Testis (tissue), 3 donors: ENCODE results near the gene NMS. TPM values are rescaled to one million over a fixed set of nuclear protein-coding genes. Genes with fewer than 3 reads are reported as not detected.
"Not testable (repeated sequence)": the region's sequence is repeated elsewhere in the genome, so short reads cannot be mapped to it uniquely, and the experiment has no call there.

ENCODE experiments used
- DNase-seq: peaks from one replicate; pipeline ENCODE4 v3.0.0-alpha.2; 2019
- H3K27ac ChIP-seq, 2 donors: fragments of 200-600 bp; sonication (generic); one replicate each; pipeline ENCODE4 v1.5.1; 2019
- H3K27me3 ChIP-seq: fragments of 200-600 bp; sonication (generic); one replicate; pipeline ENCODE4 v1.5.1; 2019
- H3K36me3 ChIP-seq: fragments of 200-600 bp; sonication (generic); one replicate; pipeline ENCODE4 v1.5.1; 2017; ENCODE audit warnings: low read depth; ENCODE audit errors: missing control alignments
- H3K4me1 ChIP-seq: fragments of 200-600 bp; sonication (generic); one replicate; pipeline ENCODE4 v1.5.1; 2019
- H3K4me3 ChIP-seq, 2 donors: fragments of 200-600 bp; sonication (generic); one replicate each; pipeline ENCODE4 v1.5.1; 2017 to 2019
- H3K9me3 ChIP-seq: fragments of 200-600 bp; sonication (generic); one replicate; pipeline ENCODE4 v1.5.1; 2017
- POLR2A ChIP-seq: fragments of 450-650 bp; IDR thresholded peaks from one replicate; pipeline ENCODE4 v1.6.1; 2017; ENCODE audit warnings: antibody characterized with exemption, mild to moderate bottlenecking, moderate library complexity
- WGBS, 2 donors: methylation state at CpG; one replicate each; pipeline ENCODE4 v1.1.5; 2018; 5-methylcytosine and 5-hydroxymethylcytosine counted together
- intact Hi-C: fragments of 100-400 bp; cut with DNase I; formaldehyde crosslinking; loops from one replicate; pipeline ENCODE4 v1.15.1; 2023; ENCODE audit warnings: low total_unique reads
- polyA plus RNA-seq: library from polyadenylated mRNA; stranded (reverse); fragments of 350-450 nt; fragmentation: Illumina TruSeq; extraction: RNeasy Lipid Tissue Mini Kit (QIAGEN cat#74804); gene quantifications from one replicate; pipeline ENCODE4 v1.2.3, GENCODE V29; 2014; ENCODE audit warnings: low read depth, low replicate concordance; ENCODE audit not compliant: insufficient read depth
- total RNA-seq, 2 donors: library from RNA; depleted of rRNA; stranded (reverse); fragments of >200 nt; gene quantifications; one replicate each; pipeline ENCODE4 v1.2.3, GENCODE V29; 2016
- TF ChIP-seq, protein P1 (sequence below), 3 experiments: fragments of 450-650 bp in 2 of 3; fragments of 200-600 bp in 1 of 3; sonication (generic) in 1 of 3; IDR thresholded peaks; one replicate each; pipeline ENCODE4 v1.5.1; 2016 to 2019; ENCODE audit warnings: antibody characterized with exemption in 3 of 3, mild to moderate bottlenecking in 2 of 3, moderate library complexity in 1 of 3

NMS gene
- total and polyA plus RNA-seq, 3 donors from 2014 or later, result not detected

DNA sequence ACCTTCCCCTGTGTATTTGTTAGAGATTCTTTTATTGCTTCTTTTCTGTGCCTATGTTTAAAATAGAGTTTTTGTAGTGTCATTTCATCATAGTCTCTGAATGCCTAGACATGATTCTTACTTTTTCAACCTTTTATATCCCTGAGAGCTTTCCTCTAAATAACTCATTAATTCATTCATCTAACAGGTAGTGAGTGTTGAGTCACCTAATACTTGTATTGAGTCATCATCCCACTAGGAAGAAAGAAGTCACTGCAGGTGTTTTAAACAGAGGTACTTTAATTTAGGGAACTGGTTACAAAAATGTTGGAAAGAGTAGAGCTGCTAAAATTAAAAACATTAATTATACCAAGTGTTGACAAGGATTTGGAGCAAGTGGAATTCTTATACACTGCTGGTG is 18.5 kb upstream of the NMS start:
- H3K36me3 ChIP-seq, result no peaks in the 10 kb centered on the region
- intact Hi-C loops, result no loop called here
- TF ChIP-seq POLR2A, result no peak

DNA sequence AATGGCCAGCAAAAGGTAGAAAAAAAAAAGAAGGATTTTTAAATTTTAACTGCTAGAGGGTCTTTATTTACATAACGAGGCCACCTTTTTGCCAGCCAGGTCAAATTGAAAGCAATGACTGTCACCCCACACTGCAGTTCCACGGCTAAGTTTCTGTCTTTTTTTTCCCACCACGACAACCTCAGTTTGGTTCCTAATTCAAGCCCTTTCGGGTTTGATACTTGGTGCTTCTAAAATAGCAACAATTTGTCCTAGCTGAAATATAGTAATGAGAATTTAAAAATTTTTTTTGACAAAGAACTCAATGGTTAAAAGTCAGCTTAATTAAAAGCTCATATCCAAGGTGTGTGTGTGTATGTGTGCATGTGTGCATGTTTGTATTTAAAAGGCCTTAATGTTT is 16.4 kb upstream of the NMS start:
- no peaks in the 10 kb centered on the region for H3K9me3 ChIP-seq
- H3K36me3 ChIP-seq, result no peaks in the 10 kb centered on the region
- no peak overlapping the region for H3K4me3 ChIP-seq
- TF ChIP-seq, protein P1, sequence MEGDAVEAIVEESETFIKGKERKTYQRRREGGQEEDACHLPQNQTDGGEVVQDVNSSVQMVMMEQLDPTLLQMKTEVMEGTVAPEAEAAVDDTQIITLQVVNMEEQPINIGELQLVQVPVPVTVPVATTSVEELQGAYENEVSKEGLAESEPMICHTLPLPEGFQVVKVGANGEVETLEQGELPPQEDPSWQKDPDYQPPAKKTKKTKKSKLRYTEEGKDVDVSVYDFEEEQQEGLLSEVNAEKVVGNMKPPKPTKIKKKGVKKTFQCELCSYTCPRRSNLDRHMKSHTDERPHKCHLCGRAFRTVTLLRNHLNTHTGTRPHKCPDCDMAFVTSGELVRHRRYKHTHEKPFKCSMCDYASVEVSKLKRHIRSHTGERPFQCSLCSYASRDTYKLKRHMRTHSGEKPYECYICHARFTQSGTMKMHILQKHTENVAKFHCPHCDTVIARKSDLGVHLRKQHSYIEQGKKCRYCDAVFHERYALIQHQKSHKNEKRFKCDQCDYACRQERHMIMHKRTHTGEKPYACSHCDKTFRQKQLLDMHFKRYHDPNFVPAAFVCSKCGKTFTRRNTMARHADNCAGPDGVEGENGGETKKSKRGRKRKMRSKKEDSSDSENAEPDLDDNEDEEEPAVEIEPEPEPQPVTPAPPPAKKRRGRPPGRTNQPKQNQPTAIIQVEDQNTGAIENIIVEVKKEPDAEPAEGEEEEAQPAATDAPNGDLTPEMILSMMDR (IDR thresholded peaks at IDR 0.05), result no peak
- TF ChIP-seq POLR2A, result no peak
- H3K27ac ChIP-seq, result no peak overlapping the region
- H3K27me3 ChIP-seq, result no peaks in the 10 kb centered on the region
- 62 to 69% methylated on average over 4 of the region's 4 CpGs for WGBS, 2 donors
- H3K4me1 ChIP-seq, result no peaks in the 10 kb centered on the region
- intact Hi-C loops, result no loop called here
- DNase-seq, result no peak

More for the DNA sequence above, 18.5 kb upstream of the NMS start:
- DNase-seq, result no peak
- Histone ChIP-seq H3K9me3 (no peaks in the 10 kb centered on the region), H3K4me1 (no peaks in the 10 kb centered on the region), H3K4me3 (no peak overlapping the region), H3K27ac (no peak overlapping the region), H3K27me3 (no peaks in the 10 kb centered on the region)

DNA sequence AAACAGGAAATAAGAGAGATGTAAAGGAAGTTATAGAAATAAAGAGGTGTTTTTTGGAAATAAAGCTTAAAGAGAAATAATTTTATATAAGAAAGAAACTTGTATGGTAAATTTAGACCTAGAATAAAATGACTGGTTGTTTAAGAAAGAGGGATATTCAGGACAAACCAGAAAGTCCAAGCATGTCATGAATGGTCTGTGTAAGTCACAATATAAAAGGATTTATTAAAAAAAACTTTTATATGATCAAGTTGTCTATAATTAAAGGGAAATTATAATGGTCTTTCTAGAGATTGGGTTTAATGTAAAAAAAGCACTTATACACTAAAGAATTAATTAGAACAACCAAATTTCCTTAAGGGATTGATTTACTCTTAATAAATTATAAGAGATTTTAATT is 13.9 kb upstream of the NMS start:
- intact Hi-C loops, H3K27ac ChIP-seq, H3K27me3 ChIP-seq, H3K36me3 ChIP-seq, H3K9me3 ChIP-seq, H3K4me1 ChIP-seq, H3K4me3 ChIP-seq, DNase-seq: not testable (repeated sequence)

- Histone ChIP-seq H3K4me1 (no peaks in the 10 kb centered on the region), H3K27ac (no peak overlapping the region), H3K27me3 (no peaks in the 10 kb centered on the region), H3K36me3 (no peaks in the 10 kb centered on the region), H3K4me3 (no peak overlapping the region), H3K9me3 (no peaks in the 10 kb centered on the region)
- intact Hi-C loops, result no loop called here
- WGBS, 2 donors, result 70 to 100% methylated on average over 1 of the region's 1 CpG
- no peak for DNase-seq
- TF ChIP-seq POLR2A, result no peak
- TF ChIP-seq, protein P1 (IDR thresholded peaks at IDR 0.05), result no peak
Measured at GRCh38 chr2:100460904-100461530, 9.3 kb upstream of the NMS start.

DNA sequence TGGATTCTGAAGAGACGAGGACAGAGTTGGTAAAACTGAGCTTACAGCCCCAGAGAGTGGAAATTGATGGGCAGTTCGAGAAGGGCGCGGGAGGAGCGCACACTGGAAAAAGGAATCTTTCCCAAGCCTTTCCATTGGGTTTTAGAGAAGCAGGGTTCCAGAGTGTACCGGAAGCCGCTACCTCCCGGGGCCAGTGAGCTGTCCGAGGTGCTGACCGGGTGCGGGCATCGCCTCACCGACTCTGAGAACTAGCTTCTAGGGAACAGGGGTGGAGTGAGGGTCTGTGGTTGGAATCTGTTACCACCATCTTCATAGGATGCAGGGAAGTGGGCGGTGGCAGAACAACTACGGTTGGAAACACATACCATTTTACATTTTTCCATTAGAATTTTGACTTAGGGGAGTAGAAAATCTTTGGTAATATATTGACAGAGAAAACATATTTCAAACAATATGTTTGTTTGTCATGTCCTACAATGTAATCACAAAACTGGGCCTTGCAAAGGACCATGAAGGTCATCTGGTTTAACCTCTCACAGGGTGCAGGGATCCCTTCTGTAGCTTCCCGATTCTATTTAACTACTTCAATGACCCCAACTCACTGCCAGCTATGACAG is 724 bp downstream of the NMS start:
- Histone ChIP-seq H3K9me3 (no peaks in the 10 kb centered on the region), H3K4me3 (no peak overlapping the region), H3K27me3 (no peaks in the 10 kb centered on the region), H3K4me1 (no peaks in the 10 kb centered on the region), H3K36me3 (no peaks in the 10 kb centered on the region), H3K27ac (no peak overlapping the region)
- peak; percentile 73 for DNase-seq
- TF ChIP-seq, protein P1 (IDR thresholded peaks at IDR 0.05), result no peak
- TF ChIP-seq POLR2A, result no peak
- intact Hi-C loops, result no loop called here
- 12 to 16% methylated on average over 16 of the region's 16 CpGs for WGBS, 2 donors

- Histone ChIP-seq H3K9me3 (no peaks in the 10 kb centered on the region), H3K27me3 (no peaks in the 10 kb centered on the region), H3K4me3 (no peak overlapping the region), H3K36me3 (no peaks in the 10 kb centered on the region), H3K27ac (no peak overlapping the region), H3K4me1 (no peaks in the 10 kb centered on the region)
- TF ChIP-seq, protein P1 (IDR thresholded peaks at IDR 0.05), result no peak
- TF ChIP-seq POLR2A, result no peak
- intact Hi-C loops, result no loop called here
- WGBS, 2 donors, result 90 to 93% methylated on average over 8 of the region's 8 CpGs
- DNase-seq, result no peak
Measured at GRCh38 chr2:100476606-100477005, 6.3 kb downstream of the NMS start.
